GM12891 (cell line): ENCODE data around the gene S100A7A.

ENCODE experiments used
- PAX5 ChIP-seq: IDR thresholded peaks from 2 replicates; pipeline ENCODE4 v1.6.1; 2011; ENCODE audit warnings: low read length, moderate library complexity, mild to moderate bottlenecking; ENCODE audit not compliant: insufficient read depth, severe bottlenecking
- POLR2A ChIP-seq: IDR thresholded peaks from 2 replicates; pipeline ENCODE4 v1.6.1; 2011; ENCODE audit warnings: low read depth, low read length, control low read depth
- POLR2AphosphoS5 ChIP-seq: IDR thresholded peaks from 2 replicates; pipeline ENCODE4 v1.6.1; 2011; ENCODE audit warnings: low read depth, low read length, control low read depth
- POU2F2 ChIP-seq: IDR thresholded peaks from 2 replicates; pipeline ENCODE4 v1.6.1; 2011; ENCODE audit warnings: low read depth, mild to moderate bottlenecking, control low read depth, low read length, moderate library complexity
- SPI1 ChIP-seq: IDR thresholded peaks from 2 replicates; pipeline ENCODE4 v1.6.1; 2011; ENCODE audit warnings: low read depth, low read length, control low read depth
- TAF1 ChIP-seq: IDR thresholded peaks from 2 replicates; pipeline ENCODE4 v1.6.1; 2011; ENCODE audit warnings: low read depth, low read length, control low read depth

DNA sequence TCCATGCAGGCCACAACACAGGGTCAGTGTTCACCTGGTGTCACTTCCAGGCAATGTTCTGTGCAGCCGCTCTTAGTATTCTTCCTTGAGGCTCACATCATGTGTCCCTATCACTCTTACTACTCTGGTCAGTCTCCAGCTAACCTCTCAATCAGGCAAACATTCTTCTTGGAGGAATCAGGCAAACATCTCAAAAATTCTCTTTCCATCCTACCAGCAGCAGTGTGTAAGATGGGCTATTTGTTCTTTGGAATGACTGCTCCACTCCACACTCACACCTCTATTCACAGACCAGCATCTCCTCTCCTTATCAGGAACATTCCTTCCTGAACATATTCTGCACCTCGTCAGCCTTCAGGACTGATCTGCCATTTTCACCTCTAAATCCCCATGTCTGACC lies 4.0 kb downstream of the S100A7A start:
- no peak for TF ChIP-seq POLR2A
- no peak for TF ChIP-seq POLR2AphosphoS5
- no peak for TF ChIP-seq PAX5
- no peak for TF ChIP-seq SPI1
- no peak for TF ChIP-seq TAF1
- TF ChIP-seq POU2F2, result no peak
